Colon (tissue), 2 donors: ENCODE measurements around the gene SAC3D1.

Experiments used
- FAIRE-seq: peaks from 2 replicates; lab custom pipeline; 2012; peaks lifted over from hg19 to GRCh38; lab: Jason Lieb, UNC
- donor health status: control.
- donor health status: control.

The SAC3D1 gene

GRCh38 chr11:65090628-65091027 lies 49.6 kb downstream of the SAC3D1 start:
- no peak for FAIRE-seq
